ENCODE data around the gene CNTNAP4.

Gene CNTNAP4

DNA sequence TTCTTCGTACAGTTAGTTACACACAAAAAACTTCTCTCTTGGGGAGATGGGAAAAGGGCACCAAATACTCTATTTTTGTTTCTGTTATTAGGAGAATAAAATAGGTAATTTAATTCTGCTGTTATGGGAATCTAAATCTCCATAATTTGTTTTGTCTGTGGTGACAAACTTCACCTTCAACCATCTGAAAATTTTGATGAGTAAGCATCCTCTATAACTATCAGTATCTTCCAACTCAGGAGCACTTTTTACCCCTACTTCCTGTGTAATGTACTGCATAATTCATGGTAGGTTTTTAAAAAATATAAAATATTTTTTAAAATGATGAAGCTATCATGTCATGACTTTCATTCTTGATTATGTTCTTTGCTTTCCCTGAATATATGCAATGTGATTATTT is 33.6 kb upstream of the CNTNAP4 start:
- TF ChIP-seq CTCF (IDR thresholded peaks at IDR 0.05; ENCODE audit: low read depth, low read length): no peak
- DNase-seq (ENCODE audit: extremely low read depth, low read depth): no peak

DNA sequence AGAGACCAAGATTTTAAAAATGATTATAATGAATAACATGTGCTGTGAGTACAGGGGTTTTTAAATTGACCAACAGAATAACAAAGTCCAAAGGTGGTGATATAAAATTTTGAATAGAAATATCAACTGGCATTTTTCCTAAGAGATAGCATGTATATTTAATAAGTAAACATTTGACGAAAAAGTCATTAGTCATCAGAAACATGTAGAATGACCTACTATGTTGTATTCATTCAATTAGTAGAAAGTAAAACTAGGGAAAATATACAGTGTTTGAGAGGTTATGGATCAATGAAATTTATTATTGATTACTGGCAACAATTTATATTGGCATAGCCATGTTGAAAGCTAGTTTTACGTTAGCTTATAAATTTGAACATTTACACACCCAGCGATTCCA is 30.6 kb upstream of the CNTNAP4 start:
- no peak for TF ChIP-seq CTCF (IDR thresholded peaks at IDR 0.05; ENCODE audit: low read depth, low read length)

DNA sequence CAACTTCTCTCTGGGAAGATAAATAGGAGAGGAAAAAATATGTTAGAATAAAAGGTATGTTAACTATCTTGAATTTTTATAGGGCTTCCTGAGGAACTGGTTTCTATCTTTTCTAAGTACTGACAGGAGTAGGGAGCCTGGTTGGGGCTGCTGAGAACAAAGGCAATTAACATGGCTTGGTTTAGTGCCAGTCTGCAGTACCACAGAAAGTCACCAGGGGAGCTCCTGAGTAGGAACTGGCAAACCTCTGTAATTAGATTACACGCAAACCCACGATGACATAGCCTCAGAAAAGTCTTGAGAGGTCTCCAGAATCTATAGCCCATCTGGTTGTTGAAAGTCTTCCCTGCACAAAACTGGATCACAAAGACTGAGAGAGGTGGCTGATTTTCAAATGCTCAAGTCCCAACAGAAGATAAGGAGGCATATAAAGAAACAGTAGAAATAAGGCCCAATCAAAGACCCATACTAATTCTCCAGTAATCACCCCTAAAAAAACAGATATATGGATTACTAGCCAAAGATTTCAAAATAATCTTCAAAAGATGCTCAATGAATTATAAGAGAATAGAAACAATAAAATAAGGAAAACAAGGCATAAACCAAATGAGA is 11.7 kb upstream of the CNTNAP4 start:
- TF ChIP-seq CTCF (IDR thresholded peaks at IDR 0.05; ENCODE audit: low read depth, low read length): no peak; the same call in none of the 2 replicates
- DNase-seq (ENCODE audit: extremely low read depth, low read depth): no peak

More for the DNA sequence above, 30.6 kb upstream of the CNTNAP4 start:
- DNase-seq (ENCODE audit: extremely low read depth, low read depth): no peak

GRCh38 chr16:76268824-76269223 is 8.4 kb upstream of the CNTNAP4 start:
- DNase-seq (ENCODE audit: extremely low read depth, low read depth): no peak
- TF ChIP-seq CTCF (IDR thresholded peaks at IDR 0.05; ENCODE audit: low read depth, low read length): no peak

DNA sequence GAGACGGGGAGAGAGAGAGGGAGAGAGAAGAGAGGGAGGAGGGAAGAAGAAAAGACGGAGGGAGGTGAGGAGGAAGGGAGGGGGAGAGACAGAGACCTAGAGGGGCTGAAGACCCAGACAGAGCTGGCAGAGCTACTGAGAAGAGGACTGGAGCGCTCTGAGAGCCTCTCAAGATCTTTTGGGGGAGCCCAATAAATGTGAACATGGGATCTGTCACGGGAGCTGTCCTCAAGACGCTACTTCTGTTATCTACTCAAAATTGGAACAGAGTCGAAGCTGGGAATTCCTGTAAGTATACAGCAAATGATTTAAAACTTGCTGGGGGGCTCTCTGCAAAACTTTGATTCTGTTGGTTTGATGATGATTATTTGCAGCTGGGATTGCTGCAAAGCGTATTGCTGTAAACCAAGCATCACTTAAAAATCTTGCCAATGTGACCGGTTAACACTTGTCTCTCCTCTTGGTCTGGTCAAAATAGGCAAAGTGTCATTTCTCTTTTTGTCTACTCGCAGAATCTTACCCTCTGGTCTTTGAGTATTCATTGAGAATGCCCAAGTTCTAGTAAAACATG is 344 bp downstream of the CNTNAP4 start:
- no peak for TF ChIP-seq CTCF (IDR thresholded peaks at IDR 0.05; ENCODE audit: low read depth, low read length)
- DNase-seq (ENCODE audit: extremely low read depth, low read depth): no peak

GRCh38 chr16:76278086-76278485 is 885 bp downstream of the CNTNAP4 start:
- DNase-seq (ENCODE audit: extremely low read depth, low read depth): no peak
- TF ChIP-seq CTCF (IDR thresholded peaks at IDR 0.05; ENCODE audit: low read depth, low read length): no peak

GRCh38 chr16:76278980-76279379 is 1.8 kb downstream of the CNTNAP4 start:
- DNase-seq (ENCODE audit: extremely low read depth, low read depth): no peak

More at GRCh38 chr16:76278980-76279379, 1.8 kb downstream of the CNTNAP4 start:
- no peak; the same call in 1 of the 2 replicates for TF ChIP-seq CTCF (IDR thresholded peaks at IDR 0.05; ENCODE audit: low read depth, low read length)
